DND-41 (cell line): ENCODE data around the gene GRAMD4.
A peak's percentile ranks its signal among the peaks of the same experiment; 100 is the strongest.

Source experiments
- ATAC-seq: fragments of 200-7000 bp; cut with Tn5 transposase; 3 replicates; pipeline ENCODE4 v1.9.1; 2021; ENCODE audit warnings: low read depth; ENCODE audit not compliant: insufficient read depth
- DNase-seq: peaks from one replicate; pipeline ENCODE4 v3.0.0-alpha.2; 2020
- H2AFZ ChIP-seq: 2 replicates; pipeline ENCODE4 v1.6.0; 2012; ENCODE audit warnings: low read depth, low read length
- H3K27ac ChIP-seq: 2 replicates; pipeline ENCODE4 v1.5.1; 2012; ENCODE audit warnings: low read length, inconsistent platforms
- H3K27me3 ChIP-seq: fragments of 200-600 bp; sonication (generic); 2 replicates; pipeline ENCODE4 v1.6.0; 2012; ENCODE audit warnings: low read length, mild to moderate bottlenecking, inconsistent platforms; ENCODE audit not compliant: insufficient read depth, poor library complexity
- H3K36me3 ChIP-seq: 2 replicates; pipeline ENCODE4 v1.5.1; 2012; ENCODE audit warnings: low read length, inconsistent platforms; ENCODE audit not compliant: insufficient read depth
- H3K4me1 ChIP-seq: 2 replicates; pipeline ENCODE4 v1.5.1; 2012; ENCODE audit warnings: mild to moderate bottlenecking, low read length; ENCODE audit not compliant: insufficient read depth
- H3K4me2 ChIP-seq: 2 replicates; pipeline ENCODE4 v1.6.0; 2012; ENCODE audit warnings: mild to moderate bottlenecking, moderate library complexity, low read length, inconsistent platforms; ENCODE audit not compliant: insufficient read depth
- H3K4me3 ChIP-seq, 2 experiments: fragments of 200-600 bp in 1 of 2; shearing (Covaris generic) in 1 of 2; 2 replicates each; pipeline ENCODE4 v1.5.1; 2012 to 2016; ENCODE audit warnings: inconsistent platforms in 2 of 2, low read length in 2 of 2, mild to moderate bottlenecking in 2 of 2, low read depth in 1 of 2, moderate library complexity in 1 of 2
- H3K79me2 ChIP-seq: 2 replicates; pipeline ENCODE4 v1.6.0; 2012; ENCODE audit warnings: low read length, inconsistent platforms; ENCODE audit not compliant: insufficient read depth
- H3K9ac ChIP-seq: 2 replicates; pipeline ENCODE4 v1.6.0; 2012; ENCODE audit warnings: low read depth, mild to moderate bottlenecking, inconsistent platforms, low read length, moderate library complexity
- H3K9me3 ChIP-seq: 2 replicates; pipeline ENCODE4 v1.5.1; 2012; ENCODE audit warnings: low read length, moderate library complexity, mild to moderate bottlenecking, inconsistent platforms; ENCODE audit not compliant: insufficient read depth, severe bottlenecking
- H4K20me1 ChIP-seq: 2 replicates; pipeline ENCODE4 v1.6.0; 2012; ENCODE audit warnings: low read length; ENCODE audit not compliant: insufficient read depth
- CTCF ChIP-seq: IDR thresholded peaks from 2 replicates; pipeline ENCODE4 v1.5.1; 2012; ENCODE audit warnings: borderline replicate concordance, low read length, moderate library complexity, mild to moderate bottlenecking; ENCODE audit not compliant: poor library complexity, severe bottlenecking; ENCODE audit errors: extremely low read depth
- EZH2 ChIP-seq: IDR thresholded peaks from 3 replicates; pipeline ENCODE4 v1.6.1; 2012; ENCODE audit warnings: borderline replicate concordance, low read depth, mild to moderate bottlenecking, moderate library complexity, low read length, inconsistent platforms; ENCODE audit not compliant: severe bottlenecking

GRAMD4 gene

GRCh38 chr22:46721501-46722085 is 101.4 kb downstream of the GRAMD4 start:
- Histone ChIP-seq H3K79me2 (peaks cover 50% of the 10 kb centered on the region), H3K4me3 (no peak overlapping the region), H3K9ac (no peak overlapping the region), H3K4me1 (no peaks in the 10 kb centered on the region), H3K27ac (peak overlapping the region; percentile 10; the same call in 1 of the 2 replicates), H3K27me3 (no peaks in the 10 kb centered on the region), H3K9me3 (no peaks in the 10 kb centered on the region), H4K20me1 (peaks cover 41% of the 10 kb centered on the region), H2AFZ (no peak overlapping the region), H3K36me3 (peaks cover 76% of the 10 kb centered on the region), H3K4me2 (no peak overlapping the region)
- ATAC-seq (no peak), DNase-seq (no peak)
- TF ChIP-seq EZH2 (no peak), CTCF (no peak)

DNA sequence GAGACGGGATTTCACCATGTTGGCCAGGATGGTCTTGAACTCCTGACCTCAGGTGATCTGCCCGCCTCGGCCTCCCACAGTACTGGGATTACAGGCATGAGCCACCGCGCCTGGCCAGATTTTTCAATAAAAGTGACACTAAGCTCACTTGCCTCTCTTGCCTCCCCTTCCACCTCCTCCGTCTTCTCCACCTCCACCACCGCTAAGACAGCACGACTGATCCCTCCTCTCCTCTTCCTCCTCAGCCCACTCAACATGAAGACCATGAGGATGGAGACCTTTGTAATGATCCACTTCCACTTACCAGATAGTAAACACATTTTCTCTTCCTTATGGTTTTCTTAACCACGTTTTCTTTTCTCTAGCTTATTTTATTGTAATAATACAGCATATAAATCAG is 103.7 kb downstream of the GRAMD4 start:
- Histone ChIP-seq H3K4me2 (no peak overlapping the region), H3K9ac (no peak overlapping the region), H3K9me3 (no peaks in the 10 kb centered on the region), H3K79me2 (peaks cover 71% of the 10 kb centered on the region), H3K4me3 (no peak overlapping the region), H3K27ac (no peak overlapping the region), H3K27me3 (no peaks in the 10 kb centered on the region), H4K20me1 (peaks cover 63% of the 10 kb centered on the region), H2AFZ (no peak overlapping the region), H3K4me1 (no peaks in the 10 kb centered on the region), H3K36me3 (peaks cover 76% of the 10 kb centered on the region)
- ATAC-seq (no peak), DNase-seq (no peak)
- TF ChIP-seq CTCF = no peak
- TF ChIP-seq EZH2 = no peak

DNA sequence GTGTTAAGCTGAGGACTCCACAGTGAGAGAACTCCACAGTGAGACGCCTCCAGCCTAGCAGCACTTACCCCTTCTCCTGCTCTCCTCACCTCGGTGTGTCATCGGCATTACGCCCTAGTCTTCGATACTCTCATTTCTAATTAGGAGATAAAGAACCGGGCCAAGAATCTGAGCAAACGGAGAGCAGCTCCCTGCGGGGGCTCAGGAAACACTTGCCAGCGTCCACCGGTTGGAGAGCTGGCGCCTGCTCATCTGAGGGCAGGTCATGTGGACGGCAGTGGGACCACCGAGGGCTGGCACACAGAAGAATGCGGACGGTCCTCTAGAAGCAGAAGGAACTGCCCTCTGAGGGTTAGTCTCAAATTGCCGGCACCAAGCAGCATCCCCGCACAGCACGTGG is 104.9 kb downstream of the GRAMD4 start:
- H3K27ac ChIP-seq = no peak overlapping the region
- H3K9ac ChIP-seq = no peak overlapping the region
- TF ChIP-seq EZH2 = no peak
- TF ChIP-seq CTCF = no peak
- no peaks in the 10 kb centered on the region for H3K27me3 ChIP-seq
- no peak overlapping the region for H3K4me3 ChIP-seq
- no peak overlapping the region for H3K4me2 ChIP-seq
- H3K36me3 ChIP-seq = peaks cover 73% of the 10 kb centered on the region
- H3K79me2 ChIP-seq = peaks cover 83% of the 10 kb centered on the region
- peaks cover 69% of the 10 kb centered on the region for H4K20me1 ChIP-seq
- no peak for DNase-seq
- no peaks in the 10 kb centered on the region for H3K9me3 ChIP-seq
- no peaks in the 10 kb centered on the region for H3K4me1 ChIP-seq
- H2AFZ ChIP-seq = no peak overlapping the region
- no peak for ATAC-seq
